Nephron (organoid): ENCODE data around the gene CUEDC1.
A peak's percentile ranks its signal among the peaks of the same experiment; 100 is the strongest.

ENCODE experiments used
- H3K27ac Mint-ChIP-seq, 3 experiments: 2 replicates each; pipeline ENCODE4 v1.8.0; 2020; ENCODE audit warnings: mixed read lengths in 3 of 3, mild to moderate bottlenecking in 2 of 3, moderate library complexity in 1 of 3
- H3K27me3 Mint-ChIP-seq: 2 replicates; pipeline ENCODE4 v1.8.0; 2021; ENCODE audit warnings: low read depth, mild to moderate bottlenecking, moderate library complexity, mixed read lengths
- H3K36me3 Mint-ChIP-seq: 2 replicates; pipeline ENCODE4 v1.8.0; 2020; ENCODE audit warnings: low read depth, mixed read lengths
- H3K4me1 Mint-ChIP-seq: 2 replicates; pipeline ENCODE4 v1.8.0; 2020; ENCODE audit warnings: mixed read lengths
- H3K4me3 Mint-ChIP-seq, 3 experiments: 2 replicates each; pipeline ENCODE4 v1.8.0; 2020; ENCODE audit warnings: mild to moderate bottlenecking in 3 of 3, mixed read lengths in 3 of 3, moderate library complexity in 2 of 3
- H3K9me3 Mint-ChIP-seq: 2 replicates; pipeline ENCODE4 v1.8.0; 2020; ENCODE audit warnings: mixed read lengths
- TF ChIP-seq, protein P1 (sequence below), 3 experiments: fragments of 200-600 bp; sonication (generic); IDR thresholded peaks; one replicate each; pipeline ENCODE4 v1.5.0; 2021; ENCODE audit warnings: antibody characterized with exemption in 3 of 3; ENCODE audit not compliant: unreplicated experiment in 3 of 3

CUEDC1 gene

DNA sequence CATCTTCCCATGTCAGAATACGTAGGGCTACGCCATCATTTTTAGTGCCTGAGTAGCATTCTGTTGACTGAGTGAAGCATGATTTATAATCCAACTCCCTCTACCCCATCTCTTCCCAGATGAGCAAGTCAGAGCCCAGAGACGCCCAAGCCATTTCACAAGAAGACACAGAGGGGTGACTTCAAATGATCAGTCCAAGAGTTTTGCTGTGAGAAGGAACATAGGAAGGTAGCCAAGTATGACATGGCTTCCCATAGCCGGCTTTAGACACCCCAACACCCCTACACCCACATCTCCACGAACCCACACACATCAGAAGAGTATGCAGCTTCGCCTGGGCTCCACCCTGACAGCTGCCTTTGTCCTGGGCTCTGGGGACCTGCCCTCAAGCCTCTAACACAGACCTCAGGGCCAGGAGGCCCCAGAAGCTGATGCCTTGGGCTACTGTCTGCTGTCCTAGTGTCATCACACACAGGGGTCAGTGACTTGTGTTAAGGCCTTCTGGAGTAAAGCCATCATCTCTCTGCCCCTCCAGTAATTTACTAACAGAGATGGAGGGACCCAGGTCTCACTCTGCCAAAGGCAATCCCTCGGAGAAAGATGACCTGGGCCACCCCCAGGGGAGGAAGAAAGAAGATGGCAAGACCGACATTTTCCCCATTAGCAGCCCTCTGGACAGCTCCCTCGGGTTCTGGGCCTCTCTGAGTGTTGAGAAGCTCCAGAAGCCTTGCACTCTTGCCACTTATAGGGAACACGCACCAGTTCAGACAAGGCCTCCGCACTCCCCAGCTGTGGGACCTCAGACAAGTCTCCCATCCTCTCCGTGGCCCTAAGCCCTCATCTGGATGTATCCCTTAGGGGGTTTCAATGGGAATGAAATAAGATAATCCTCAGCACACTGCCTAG is 66.6 kb downstream of the CUEDC1 start:
- peaks cover 11% of the 10 kb centered on the region for H3K36me3 Mint-ChIP-seq
- H3K4me1 Mint-ChIP-seq: peaks cover 67% of the 10 kb centered on the region
- no peaks in the 10 kb centered on the region for H3K27me3 Mint-ChIP-seq
- TF ChIP-seq, protein P1, sequence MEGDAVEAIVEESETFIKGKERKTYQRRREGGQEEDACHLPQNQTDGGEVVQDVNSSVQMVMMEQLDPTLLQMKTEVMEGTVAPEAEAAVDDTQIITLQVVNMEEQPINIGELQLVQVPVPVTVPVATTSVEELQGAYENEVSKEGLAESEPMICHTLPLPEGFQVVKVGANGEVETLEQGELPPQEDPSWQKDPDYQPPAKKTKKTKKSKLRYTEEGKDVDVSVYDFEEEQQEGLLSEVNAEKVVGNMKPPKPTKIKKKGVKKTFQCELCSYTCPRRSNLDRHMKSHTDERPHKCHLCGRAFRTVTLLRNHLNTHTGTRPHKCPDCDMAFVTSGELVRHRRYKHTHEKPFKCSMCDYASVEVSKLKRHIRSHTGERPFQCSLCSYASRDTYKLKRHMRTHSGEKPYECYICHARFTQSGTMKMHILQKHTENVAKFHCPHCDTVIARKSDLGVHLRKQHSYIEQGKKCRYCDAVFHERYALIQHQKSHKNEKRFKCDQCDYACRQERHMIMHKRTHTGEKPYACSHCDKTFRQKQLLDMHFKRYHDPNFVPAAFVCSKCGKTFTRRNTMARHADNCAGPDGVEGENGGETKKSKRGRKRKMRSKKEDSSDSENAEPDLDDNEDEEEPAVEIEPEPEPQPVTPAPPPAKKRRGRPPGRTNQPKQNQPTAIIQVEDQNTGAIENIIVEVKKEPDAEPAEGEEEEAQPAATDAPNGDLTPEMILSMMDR (IDR thresholded peaks at IDR 0.05; ENCODE audit: unreplicated experiment in 3 of 3): no peak
- no peak overlapping the region for H3K4me3 Mint-ChIP-seq
- H3K27ac Mint-ChIP-seq: peak overlapping the region in 2 of 3 experiments; percentile 53 to 72
- no peaks in the 10 kb centered on the region for H3K9me3 Mint-ChIP-seq

DNA sequence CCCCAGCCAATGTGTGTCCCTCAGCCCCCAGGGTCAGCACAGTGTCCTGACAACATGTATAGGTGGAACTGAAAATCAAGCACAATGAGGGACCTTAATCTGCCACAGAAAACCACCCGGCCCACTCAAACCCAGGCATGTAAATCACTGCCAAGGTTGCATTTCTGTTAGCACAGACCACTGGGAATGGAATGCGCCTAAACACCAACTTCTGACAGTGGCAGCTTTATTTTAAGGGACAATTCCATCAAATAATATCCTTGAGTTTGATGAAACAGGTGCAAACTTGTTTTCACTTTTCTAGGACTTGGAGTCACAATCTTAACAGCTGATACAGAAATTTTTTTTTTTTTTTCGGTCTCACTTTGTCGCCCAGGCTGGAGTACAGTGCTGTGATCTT is 68.1 kb downstream of the CUEDC1 start:
- Mint-ChIP-seq H3K27ac (peak overlapping the region in 2 of 3 experiments; percentile 70 to 77), H3K27me3 (no peaks in the 10 kb centered on the region), H3K36me3 (peaks cover 22% of the 10 kb centered on the region), H3K9me3 (no peaks in the 10 kb centered on the region), H3K4me3 (no peak overlapping the region), H3K4me1 (peaks cover 66% of the 10 kb centered on the region)
- TF ChIP-seq, protein P1 (IDR thresholded peaks at IDR 0.05; ENCODE audit: unreplicated experiment in 3 of 3): no peak

DNA sequence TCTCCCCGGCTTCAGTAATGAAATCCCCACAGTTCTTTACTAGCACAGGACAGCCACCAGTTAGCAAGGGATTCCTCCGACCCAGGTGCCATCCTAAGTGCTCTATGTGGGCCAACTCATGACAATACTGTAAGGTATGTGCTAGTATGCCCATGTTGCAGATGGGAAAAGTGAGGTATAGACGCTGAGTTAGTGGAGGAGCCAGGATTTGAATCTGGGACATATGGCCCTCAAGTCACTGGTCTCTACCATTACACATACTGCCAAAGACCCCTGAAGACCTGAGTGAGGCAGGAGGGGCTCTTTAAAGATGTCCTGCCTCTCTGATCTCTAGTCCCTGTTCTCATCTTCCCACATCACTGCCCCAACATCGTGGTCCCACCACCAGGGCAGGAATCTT is 69.2 kb downstream of the CUEDC1 start:
- Mint-ChIP-seq H3K36me3 (peaks cover 22% of the 10 kb centered on the region), H3K9me3 (no peaks in the 10 kb centered on the region), H3K27ac (peak overlapping the region in 1 of 3 experiments; percentile 31), H3K27me3 (no peaks in the 10 kb centered on the region), H3K4me1 (peaks cover 66% of the 10 kb centered on the region), H3K4me3 (no peak overlapping the region)
- TF ChIP-seq, protein P1 (IDR thresholded peaks at IDR 0.05; ENCODE audit: unreplicated experiment in 3 of 3): no peak

DNA sequence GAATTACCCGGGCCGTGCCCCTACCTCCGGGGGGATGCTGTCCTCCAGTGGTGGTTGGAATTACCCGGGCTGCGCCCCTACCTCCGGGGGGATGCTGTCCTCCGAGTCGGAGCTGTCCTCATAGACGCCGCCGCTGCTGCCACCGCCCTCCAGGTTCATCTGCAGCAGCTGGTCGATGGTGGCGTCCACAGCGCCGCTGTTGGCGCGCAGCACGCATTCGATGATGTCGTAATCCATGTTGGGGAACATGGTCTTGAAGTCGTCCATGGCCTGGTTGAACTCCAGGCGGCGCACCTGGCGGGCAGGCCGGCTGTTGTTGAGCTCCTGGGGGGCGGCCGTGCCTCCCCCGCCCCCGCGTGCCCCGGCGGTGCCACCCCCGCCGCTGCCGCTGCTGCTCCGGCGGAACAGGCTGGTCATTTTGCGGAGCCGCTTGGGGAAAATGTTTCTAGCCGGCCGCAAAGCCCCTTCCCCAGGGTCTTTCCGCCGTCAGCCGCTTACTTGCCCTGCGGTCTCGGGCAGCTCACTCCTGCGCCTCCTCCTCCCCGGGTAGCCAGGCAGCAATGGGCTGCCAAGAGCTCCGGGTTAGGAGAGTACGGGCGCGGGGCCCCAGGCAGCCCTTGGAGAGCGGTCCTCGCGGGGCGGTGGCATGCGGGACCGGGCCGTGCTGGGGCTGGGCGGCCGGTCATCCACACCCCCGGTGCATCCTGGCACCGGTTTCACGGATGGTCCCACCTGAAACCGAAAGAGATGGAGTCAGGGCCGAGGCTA is 69.9 kb downstream of the CUEDC1 start:
- Mint-ChIP-seq H3K27me3 (no peaks in the 10 kb centered on the region), H3K4me3 (no peak overlapping the region), H3K27ac (no peak overlapping the region), H3K4me1 (peaks cover 67% of the 10 kb centered on the region), H3K9me3 (no peaks in the 10 kb centered on the region), H3K36me3 (peaks cover 22% of the 10 kb centered on the region)
- TF ChIP-seq, protein P1 (IDR thresholded peaks at IDR 0.05; ENCODE audit: unreplicated experiment in 3 of 3): no peak

DNA sequence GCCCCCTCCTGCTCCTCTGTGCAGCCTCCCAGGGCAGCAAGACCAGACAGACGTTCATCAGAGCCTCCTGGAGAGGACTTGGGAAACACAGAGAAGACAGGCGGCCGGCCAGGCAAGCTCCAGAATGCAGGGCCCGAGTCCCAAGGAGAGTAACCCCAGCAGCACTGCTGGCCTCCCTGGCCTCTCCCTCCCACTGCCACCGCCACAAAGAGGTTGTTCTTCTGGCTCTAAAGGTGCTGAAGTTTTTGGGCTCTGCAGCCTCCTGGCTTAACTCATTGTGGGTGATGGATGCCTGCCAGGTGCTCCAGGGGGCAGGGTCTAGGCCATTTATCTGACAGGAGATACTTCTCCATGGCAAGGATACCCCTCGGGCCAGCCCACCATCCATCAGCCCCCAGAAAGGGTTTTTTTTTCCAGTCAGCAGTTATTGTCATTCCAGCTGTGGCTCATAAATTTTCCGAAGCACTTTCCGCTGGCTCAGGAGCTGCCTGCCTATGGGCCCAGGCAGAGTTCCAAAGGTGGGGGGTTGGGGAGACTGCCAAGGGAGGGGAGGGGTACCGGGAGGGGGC is 73.3 kb downstream of the CUEDC1 start:
- Mint-ChIP-seq H3K9me3 (no peaks in the 10 kb centered on the region), H3K36me3 (peaks cover 33% of the 10 kb centered on the region), H3K4me1 (peaks cover 66% of the 10 kb centered on the region), H3K27me3 (no peaks in the 10 kb centered on the region), H3K27ac (peak overlapping the region; percentile 87 to 99 (median 94)), H3K4me3 (peak overlapping the region in 2 of 3 experiments; percentile 3 to 23)
- TF ChIP-seq, protein P1 (IDR thresholded peaks at IDR 0.05; ENCODE audit: unreplicated experiment in 3 of 3): no peak
